ENCODE measurements around the gene MAEL.
A peak's percentile ranks its signal among the peaks of the same experiment; 100 is the strongest.

The MAEL gene

GRCh38 chr1:167054531-167054930, 65.5 kb downstream of the MAEL start:
- no peaks in the 10 kb centered on the region for H3K9me3 Mint-ChIP-seq
- H3K4me1 Mint-ChIP-seq (ENCODE audit: low read depth in 2 of 2) = peaks cover 6% of the 10 kb centered on the region in 2 donors
- H3K36me3 Mint-ChIP-seq (ENCODE audit: insufficient read depth) = peaks cover 5% of the 10 kb centered on the region
- DNase-seq = no peak
- H3K27ac Mint-ChIP-seq = no peak overlapping the region
- no peak for ATAC-seq (replicated peaks)
- H3K27me3 Mint-ChIP-seq = no peaks in the 10 kb centered on the region
- H3K4me3 Mint-ChIP-seq = no peak overlapping the region

GRCh38 chr1:167054946-167055630, 66.0 kb downstream of the MAEL start:
- no peak for DNase-seq
- no peak overlapping the region for H3K27ac Mint-ChIP-seq
- no peaks in the 10 kb centered on the region for H3K9me3 Mint-ChIP-seq
- H3K4me1 Mint-ChIP-seq (ENCODE audit: low read depth in 2 of 2) = peaks cover 6 to 8% of the 10 kb centered on the region in 2 donors
- peaks cover 5% of the 10 kb centered on the region for H3K36me3 Mint-ChIP-seq (ENCODE audit: insufficient read depth)
- no peaks in the 10 kb centered on the region for H3K27me3 Mint-ChIP-seq
- H3K4me3 Mint-ChIP-seq = no peak overlapping the region
- ATAC-seq (replicated peaks) = no peak

- Mint-ChIP-seq H3K36me3 (ENCODE audit: insufficient read depth) (peaks cover 5% of the 10 kb centered on the region), H3K4me3 (no peak overlapping the region), H3K9me3 (no peaks in the 10 kb centered on the region), H3K27ac (no peak overlapping the region), H3K4me1 (ENCODE audit: low read depth in 2 of 2) (peaks cover 6 to 8% of the 10 kb centered on the region in 2 donors), H3K27me3 (no peaks in the 10 kb centered on the region)
- ATAC-seq (replicated peaks) (no peak), DNase-seq (no peak)
Measured at GRCh38 chr1:167056529-167057231, 67.6 kb downstream of the MAEL start.

GRCh38 chr1:167057241-167057688, 68.2 kb downstream of the MAEL start:
- Mint-ChIP-seq H3K4me3 (no peak overlapping the region), H3K9me3 (no peaks in the 10 kb centered on the region), H3K27me3 (no peaks in the 10 kb centered on the region), H3K4me1 (ENCODE audit: low read depth in 2 of 2) (peaks cover 6 to 8% of the 10 kb centered on the region in 2 donors), H3K27ac (no peak overlapping the region), H3K36me3 (ENCODE audit: insufficient read depth) (peaks cover 5% of the 10 kb centered on the region)
- DNase-seq (no peak), ATAC-seq (replicated peaks) (peak; percentile 22)

GRCh38 chr1:167059045-167059808, 70.1 kb downstream of the MAEL start:
- no peaks in the 10 kb centered on the region for H3K27me3 Mint-ChIP-seq
- H3K4me3 Mint-ChIP-seq = peak overlapping the region in 1 of 2 donors; percentile 43
- DNase-seq (peak; percentile 67 to 72 (median 69)), ATAC-seq (replicated peaks) (peak; percentile 74)
- no peaks in the 10 kb centered on the region for H3K9me3 Mint-ChIP-seq
- peaks cover 5% of the 10 kb centered on the region for H3K36me3 Mint-ChIP-seq (ENCODE audit: insufficient read depth)
- H3K4me1 Mint-ChIP-seq (ENCODE audit: low read depth in 2 of 2) = peaks cover 6 to 8% of the 10 kb centered on the region in 2 donors
- peak overlapping the region in 1 of 2 donors; percentile 17 for H3K27ac Mint-ChIP-seq

GRCh38 chr1:167059809-167060107, 70.7 kb downstream of the MAEL start:
- ATAC-seq (replicated peaks) (no peak), DNase-seq (no peak)
- Mint-ChIP-seq H3K9me3 (no peaks in the 10 kb centered on the region), H3K4me1 (ENCODE audit: low read depth in 2 of 2) (peaks cover 6 to 8% of the 10 kb centered on the region in 2 donors), H3K36me3 (ENCODE audit: insufficient read depth) (peaks cover 2% of the 10 kb centered on the region), H3K27me3 (no peaks in the 10 kb centered on the region), H3K27ac (no peak overlapping the region), H3K4me3 (no peak overlapping the region)

- DNase-seq = no peak
- no peak for ATAC-seq (replicated peaks)
- H3K4me1 Mint-ChIP-seq (ENCODE audit: low read depth in 2 of 2) = peaks cover 6 to 8% of the 10 kb centered on the region in 2 donors
- H3K36me3 Mint-ChIP-seq (ENCODE audit: insufficient read depth) = no peaks in the 10 kb centered on the region
- H3K9me3 Mint-ChIP-seq = no peaks in the 10 kb centered on the region
- no peaks in the 10 kb centered on the region for H3K27me3 Mint-ChIP-seq
- H3K27ac Mint-ChIP-seq = no peak overlapping the region
- no peak overlapping the region for H3K4me3 Mint-ChIP-seq
Measured at GRCh38 chr1:167060141-167061072, 71.3 kb downstream of the MAEL start.

- Mint-ChIP-seq H3K27ac (no peak overlapping the region), H3K27me3 (no peaks in the 10 kb centered on the region), H3K4me1 (ENCODE audit: low read depth in 2 of 2) (peaks cover 6 to 8% of the 10 kb centered on the region in 2 donors), H3K36me3 (ENCODE audit: insufficient read depth) (no peaks in the 10 kb centered on the region), H3K9me3 (no peaks in the 10 kb centered on the region), H3K4me3 (no peak overlapping the region)
- no peak for ATAC-seq (replicated peaks)
- DNase-seq = no peak
Measured at GRCh38 chr1:167061073-167061464, 72.0 kb downstream of the MAEL start.

- no peaks in the 10 kb centered on the region for H3K9me3 Mint-ChIP-seq
- no peak overlapping the region for H3K27ac Mint-ChIP-seq
- H3K4me1 Mint-ChIP-seq (ENCODE audit: low read depth in 2 of 2) = peaks cover 0 to under 1% of the 10 kb centered on the region in 2 donors
- H3K27me3 Mint-ChIP-seq = no peaks in the 10 kb centered on the region
- H3K4me3 Mint-ChIP-seq = no peak overlapping the region
- no peaks in the 10 kb centered on the region for H3K36me3 Mint-ChIP-seq (ENCODE audit: insufficient read depth)
- ATAC-seq (replicated peaks) (no peak), DNase-seq (no peak)
Measured at GRCh38 chr1:167064621-167065020, 75.5 kb downstream of the MAEL start.

- no peak for DNase-seq
- Mint-ChIP-seq H3K27me3 (no peaks in the 10 kb centered on the region), H3K36me3 (ENCODE audit: insufficient read depth) (no peaks in the 10 kb centered on the region), H3K9me3 (no peaks in the 10 kb centered on the region), H3K4me3 (no peak overlapping the region), H3K27ac (no peak overlapping the region), H3K4me1 (ENCODE audit: low read depth in 2 of 2) (no peaks in the 10 kb centered on the region)
- ATAC-seq (replicated peaks) = no peak
Measured at GRCh38 chr1:167065471-167065870, 76.4 kb downstream of the MAEL start.

- Mint-ChIP-seq H3K4me1 (ENCODE audit: low read depth in 2 of 2) (no peaks in the 10 kb centered on the region), H3K9me3 (no peaks in the 10 kb centered on the region), H3K27me3 (no peaks in the 10 kb centered on the region), H3K27ac (no peak overlapping the region), H3K4me3 (peak overlapping the region in 1 of 2 donors; percentile 31), H3K36me3 (ENCODE audit: insufficient read depth) (no peaks in the 10 kb centered on the region)
- DNase-seq (peak; percentile 80 to 83 (median 81)), ATAC-seq (replicated peaks) (peak; percentile 97)
Measured at GRCh38 chr1:167066333-167067122, 77.4 kb downstream of the MAEL start.

GRCh38 chr1:167067904-167068303, 78.8 kb downstream of the MAEL start:
- Mint-ChIP-seq H3K27ac (no peak overlapping the region), H3K4me1 (ENCODE audit: low read depth in 2 of 2) (no peaks in the 10 kb centered on the region), H3K4me3 (no peak overlapping the region), H3K9me3 (no peaks in the 10 kb centered on the region), H3K27me3 (no peaks in the 10 kb centered on the region), H3K36me3 (ENCODE audit: insufficient read depth) (no peaks in the 10 kb centered on the region)
- ATAC-seq (replicated peaks) = no peak
- DNase-seq = no peak

All from effector memory CD8-positive, alpha-beta T cell (primary cell).